Fibroblast of skin of left quadriceps (primary cell): ENCODE results near the gene BRAT1.

Experiments
- DNase-seq, 2 experiments: peaks; one replicate each; pipeline ENCODE4 v3.0.0-alpha.2; 2013; ENCODE audit warnings: low read depth in 2 of 2

BRAT1 gene

DNA sequence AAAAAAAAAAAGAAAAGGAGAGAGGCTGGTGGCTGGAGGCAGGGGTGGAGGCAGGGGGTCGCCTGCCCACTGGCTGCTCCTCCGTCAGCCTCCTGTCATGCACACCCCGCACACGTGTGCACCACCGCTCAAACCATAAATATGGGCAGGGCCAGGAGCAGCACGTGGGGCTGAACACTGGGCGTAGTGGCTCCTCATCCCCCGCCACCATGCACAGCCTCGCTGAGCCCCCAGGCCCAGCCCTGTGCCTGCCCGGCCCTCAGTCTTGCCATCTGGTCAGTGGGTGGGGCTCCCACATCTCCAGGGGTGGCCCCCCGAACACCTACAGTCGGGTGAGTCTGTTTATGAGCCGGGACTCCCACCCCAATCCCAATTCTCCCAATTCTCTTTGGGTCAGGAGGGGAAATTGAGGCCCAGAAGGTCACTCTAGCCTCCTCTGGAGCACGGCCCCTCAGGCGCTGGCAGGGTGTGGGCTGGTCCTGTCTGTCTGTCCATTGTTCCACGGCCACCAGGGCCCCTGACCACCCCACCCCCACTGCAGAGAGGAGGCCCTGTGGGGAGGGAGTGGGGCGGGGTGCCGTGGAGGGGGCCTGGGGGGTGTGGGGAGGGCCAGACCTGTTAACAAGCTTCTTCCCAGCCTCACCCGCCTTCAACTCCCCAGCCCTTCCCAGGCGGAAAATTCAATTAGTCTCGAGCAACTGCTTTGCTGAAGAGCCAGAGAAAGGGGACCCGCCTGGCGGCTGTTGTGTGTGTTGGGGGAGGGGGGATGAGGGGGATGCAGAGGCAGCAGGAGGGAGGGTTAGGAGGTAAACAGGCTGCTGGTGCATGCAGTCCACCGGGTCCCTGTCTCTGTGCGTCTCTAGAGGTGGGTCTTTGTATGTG lies 59.7 kb downstream of the BRAT1 start:
- DNase-seq = no peak

DNA sequence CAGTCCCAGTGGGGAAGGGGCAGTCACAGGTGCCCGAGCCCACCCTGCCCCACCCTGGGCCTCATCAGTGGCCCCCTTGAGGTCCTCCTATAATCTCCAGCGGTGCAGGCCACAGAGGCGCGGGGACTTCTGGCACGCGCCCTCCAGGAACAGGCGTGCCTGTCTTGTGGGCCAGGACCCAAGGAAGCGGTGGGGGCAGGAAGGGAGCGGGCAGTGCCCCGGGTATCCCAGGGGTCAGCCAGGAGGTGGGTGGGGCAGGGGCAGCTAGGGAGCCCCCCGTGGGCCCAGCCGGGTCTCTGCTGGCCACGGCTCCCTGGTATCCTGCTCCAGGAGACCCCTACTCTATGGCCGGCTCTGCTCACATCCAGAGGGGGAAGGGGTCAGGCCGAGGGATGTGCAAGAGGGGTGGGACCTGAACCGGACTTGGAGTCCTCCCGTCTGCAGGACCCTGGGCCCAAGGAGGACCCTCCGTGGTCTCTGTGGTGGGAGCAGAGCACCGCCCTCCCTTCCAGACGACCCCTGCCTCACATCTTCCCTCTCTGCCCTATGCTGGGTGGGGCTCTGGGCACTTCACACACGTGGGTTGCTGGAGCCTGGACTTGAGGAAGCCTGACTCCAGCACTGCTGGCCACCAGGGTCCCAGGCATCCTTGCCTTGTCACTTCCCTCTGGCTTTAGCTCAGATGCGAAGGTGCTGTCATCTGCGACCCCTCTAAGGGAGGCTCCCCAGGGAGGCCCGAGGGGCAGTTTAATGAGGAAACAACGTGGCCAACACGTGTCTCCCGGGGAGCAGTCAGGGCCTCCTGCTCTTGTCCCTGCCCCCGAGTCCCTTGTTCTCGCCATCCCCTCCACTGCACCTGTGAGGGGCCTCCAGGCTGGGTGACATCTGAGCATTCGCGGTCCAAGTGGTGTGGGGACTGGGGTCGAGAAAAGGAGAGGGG lies 60.9 kb downstream of the BRAT1 start:
- no peak for DNase-seq

DNA sequence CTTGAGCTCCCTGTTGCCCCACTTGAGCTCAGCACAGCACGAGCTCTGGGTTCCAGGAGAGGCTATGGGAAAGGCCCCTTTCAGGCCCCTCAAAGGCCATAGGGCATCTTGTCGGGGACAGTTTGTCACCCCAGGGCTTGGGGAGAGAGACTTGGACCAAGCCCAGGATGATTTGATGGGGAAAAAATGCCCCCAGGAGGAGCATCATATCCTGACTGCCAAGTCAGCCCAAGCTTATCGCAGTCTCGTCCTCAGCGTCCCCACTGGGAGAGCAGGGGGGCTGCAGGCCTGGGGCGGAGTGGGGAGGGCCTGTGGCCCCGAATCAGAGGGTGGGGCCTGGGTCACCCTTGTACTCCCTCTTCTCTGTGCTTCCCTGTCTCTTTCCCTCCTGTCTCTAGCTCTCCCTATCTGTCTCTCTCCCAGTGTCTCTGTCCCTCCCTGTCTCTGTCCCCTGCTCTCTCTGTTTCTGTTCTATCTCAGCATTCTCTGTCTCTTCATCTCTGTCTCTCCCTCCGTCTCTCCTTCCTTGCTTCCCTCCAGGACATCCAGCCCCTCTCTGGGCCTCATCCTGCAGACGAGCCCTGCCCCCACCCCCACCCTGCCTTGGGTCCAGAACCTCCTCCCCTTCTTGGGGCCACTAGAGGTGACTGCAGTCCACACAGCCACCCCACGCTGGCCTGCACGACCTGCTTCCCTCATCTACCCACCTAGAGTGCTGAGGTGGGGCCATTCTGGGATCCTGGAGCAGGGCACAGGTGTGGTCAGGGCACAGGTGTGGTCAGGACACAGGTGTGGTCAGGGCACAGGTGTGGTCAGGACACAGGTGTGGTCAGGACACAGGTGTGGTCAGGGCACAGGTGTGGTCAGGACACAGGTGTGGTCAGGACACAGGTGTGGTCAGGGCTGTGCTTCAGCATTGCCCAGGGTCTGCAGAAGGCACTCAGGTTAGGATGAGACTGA lies 61.8 kb downstream of the BRAT1 start:
- DNase-seq = no peak

DNA sequence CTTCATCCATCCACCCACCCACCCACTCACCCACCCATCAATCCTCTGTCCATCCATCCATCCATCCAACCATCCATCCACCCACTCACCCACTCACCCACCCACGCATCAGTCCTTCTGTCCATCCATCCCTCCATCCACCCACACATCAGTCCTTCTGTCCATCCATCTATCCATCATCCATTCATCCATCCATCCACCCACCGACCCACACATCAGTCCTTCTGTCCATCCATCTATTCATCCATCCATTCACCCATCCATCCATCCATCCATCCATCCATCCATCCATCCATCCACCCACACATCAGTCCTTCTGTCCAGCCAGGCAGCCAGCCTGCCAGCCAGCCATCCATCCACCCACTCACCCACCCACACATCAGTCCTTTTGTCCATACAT lies 63.3 kb downstream of the BRAT1 start:
- no peak for DNase-seq

DNA sequence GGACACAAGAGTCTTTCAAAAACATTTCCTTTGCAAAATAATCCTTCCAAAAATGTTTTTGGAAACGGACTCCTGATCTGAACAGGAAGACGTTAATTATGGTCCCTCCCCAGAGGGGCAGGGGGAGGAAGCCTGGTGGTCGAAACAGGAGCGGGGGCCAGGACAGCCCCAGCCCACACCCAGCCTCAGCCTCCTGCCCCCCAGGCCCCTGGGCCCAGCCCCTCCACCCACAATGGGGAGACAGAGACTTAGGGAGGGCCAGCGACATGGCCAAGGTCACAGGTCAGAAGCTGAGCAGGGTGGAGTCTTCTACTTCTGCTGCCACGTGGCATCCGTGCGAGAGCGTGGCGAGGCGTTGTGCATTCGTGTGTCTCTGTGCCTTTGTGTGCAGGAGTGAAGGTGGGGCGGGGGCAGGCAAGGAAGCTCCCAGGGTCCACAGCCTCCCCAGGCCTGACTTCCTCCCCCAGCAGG lies 65.1 kb downstream of the BRAT1 start:
- no peak for DNase-seq

DNA sequence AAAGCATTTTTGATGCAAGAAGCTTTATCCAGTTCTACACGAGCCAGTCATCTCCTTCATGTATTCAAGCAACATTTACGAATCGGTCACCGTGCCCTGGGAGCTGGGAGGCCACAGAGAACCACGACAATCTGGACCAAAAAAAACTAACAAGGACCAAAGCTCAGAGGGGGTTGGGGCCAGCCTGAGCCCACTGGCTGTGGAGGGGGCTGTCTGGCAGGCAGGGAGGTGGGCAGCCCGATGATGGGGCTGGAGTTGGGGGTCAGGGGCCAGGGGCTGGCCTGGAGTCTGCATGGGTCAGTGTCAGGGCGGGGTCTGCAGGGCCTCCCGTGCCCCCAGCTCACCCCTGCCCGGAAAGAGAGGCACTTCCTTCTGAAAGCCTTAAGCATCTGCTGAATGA lies 66.6 kb downstream of the BRAT1 start:
- no peak for DNase-seq

DNA sequence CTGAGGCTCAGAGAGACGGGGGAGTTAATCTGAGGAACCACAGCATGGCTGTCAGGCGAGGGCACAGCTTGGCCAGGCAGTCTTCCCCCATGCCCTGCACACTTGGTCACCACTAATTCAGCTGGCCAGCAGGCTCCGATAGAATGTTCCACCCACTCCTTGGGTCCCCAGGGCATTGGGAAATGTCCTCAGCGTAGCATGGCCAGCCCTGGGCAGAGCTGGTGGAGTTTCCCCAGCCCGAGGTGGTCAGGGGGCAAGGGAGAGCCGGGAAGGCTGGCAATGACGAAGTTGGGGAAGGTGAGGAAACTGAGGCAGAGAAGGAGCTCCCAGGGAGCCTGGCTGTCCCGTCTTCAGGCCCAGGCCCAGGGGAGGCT lies 67.1 kb downstream of the BRAT1 start:
- no peak for DNase-seq
